ENCODE data around the gene CYBRD1.

Gene CYBRD1

GRCh38 chr2:171553236-171553635 is 31.0 kb downstream of the CYBRD1 start:
- no peak overlapping the region for H3K27ac ChIP-seq (ENCODE audit: low read length)
- no peak overlapping the region for H3K9ac ChIP-seq (ENCODE audit: low read depth, low read length)
- H2AFZ ChIP-seq (ENCODE audit: low read depth, low read length) = no peak overlapping the region
- H3K4me2 ChIP-seq (ENCODE audit: insufficient read depth, low read length) = no peak overlapping the region
- peaks cover 8% of the 10 kb centered on the region for H3K27me3 ChIP-seq (ENCODE audit: insufficient read depth, low read length, poor library complexity)
- H4K20me1 ChIP-seq (ENCODE audit: insufficient read depth, low read length) = no peaks in the 10 kb centered on the region
- H3K9me3 ChIP-seq (ENCODE audit: insufficient read depth, low read length, severe bottlenecking) = no peaks in the 10 kb centered on the region
- H3K36me3 ChIP-seq (ENCODE audit: insufficient read depth, low read length) = no peaks in the 10 kb centered on the region
- H3K4me3 ChIP-seq (ENCODE audit: low read depth in 1 of 2, low read length in 2 of 2) = no peak overlapping the region
- ATAC-seq (ENCODE audit: insufficient read depth, low read depth) (no peak), DNase-seq (no peak)
- no peaks in the 10 kb centered on the region for H3K4me1 ChIP-seq (ENCODE audit: insufficient read depth, low read length)
- no peaks in the 10 kb centered on the region for H3K79me2 ChIP-seq (ENCODE audit: insufficient read depth, low read length)
- TF ChIP-seq CTCF (IDR thresholded peaks at IDR 0.05; ENCODE audit: borderline replicate concordance, extremely low read depth, low read length, poor library complexity, severe bottlenecking) (no peak), EZH2 (IDR thresholded peaks at IDR 0.05; ENCODE audit: borderline replicate concordance, low read depth, low read length, severe bottlenecking) (no peak)

DNA sequence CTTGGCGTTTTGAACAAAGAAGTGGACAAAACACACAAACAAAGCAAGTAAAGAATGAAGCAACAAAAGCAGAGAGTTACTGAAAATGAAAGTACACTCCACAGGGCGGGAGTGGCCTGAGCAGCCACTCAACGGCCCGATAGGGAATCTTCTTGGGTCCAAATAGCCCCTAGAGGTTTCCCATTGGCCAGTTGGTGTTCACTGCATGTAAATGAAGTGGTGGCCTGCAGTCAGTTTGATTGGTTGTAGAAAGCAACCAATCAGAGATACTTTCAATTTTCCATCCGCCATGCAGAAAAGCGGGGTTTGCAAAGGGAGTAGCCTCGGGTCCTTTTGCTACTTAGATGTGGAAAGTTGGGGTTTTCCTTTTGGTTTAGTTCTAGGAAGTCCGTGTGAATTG is 31.6 kb downstream of the CYBRD1 start:
- ATAC-seq (ENCODE audit: insufficient read depth, low read depth) (peak; percentile 27; the same call in 1 of the 3 replicates), DNase-seq (no peak)
- TF ChIP-seq CTCF (IDR thresholded peaks at IDR 0.05; ENCODE audit: borderline replicate concordance, extremely low read depth, low read length, poor library complexity, severe bottlenecking) = no peak
- TF ChIP-seq EZH2 (IDR thresholded peaks at IDR 0.05; ENCODE audit: borderline replicate concordance, low read depth, low read length, severe bottlenecking) = no peak
- Histone ChIP-seq H3K27me3 (ENCODE audit: insufficient read depth, low read length, poor library complexity) (peaks cover 8% of the 10 kb centered on the region), H3K9ac (ENCODE audit: low read depth, low read length) (no peak overlapping the region), H3K79me2 (ENCODE audit: insufficient read depth, low read length) (no peaks in the 10 kb centered on the region), H3K9me3 (ENCODE audit: insufficient read depth, low read length, severe bottlenecking) (no peaks in the 10 kb centered on the region), H2AFZ (ENCODE audit: low read depth, low read length) (no peak overlapping the region; the same call in 1 of the 2 replicates), H3K36me3 (ENCODE audit: insufficient read depth, low read length) (no peaks in the 10 kb centered on the region), H3K27ac (ENCODE audit: low read length) (no peak overlapping the region), H3K4me2 (ENCODE audit: insufficient read depth, low read length) (no peak overlapping the region), H3K4me1 (ENCODE audit: insufficient read depth, low read length) (no peaks in the 10 kb centered on the region), H4K20me1 (ENCODE audit: insufficient read depth, low read length) (no peaks in the 10 kb centered on the region), H3K4me3 (ENCODE audit: low read depth in 1 of 2, low read length in 2 of 2) (no peak overlapping the region)

- peaks cover 8% of the 10 kb centered on the region for H3K27me3 ChIP-seq (ENCODE audit: insufficient read depth, low read length, poor library complexity)
- H3K9ac ChIP-seq (ENCODE audit: low read depth, low read length) = no peak overlapping the region
- DNase-seq (no peak), ATAC-seq (ENCODE audit: insufficient read depth, low read depth) (no peak)
- no peak for TF ChIP-seq EZH2 (IDR thresholded peaks at IDR 0.05; ENCODE audit: borderline replicate concordance, low read depth, low read length, severe bottlenecking)
- no peak for TF ChIP-seq CTCF (IDR thresholded peaks at IDR 0.05; ENCODE audit: borderline replicate concordance, extremely low read depth, low read length, poor library complexity, severe bottlenecking)
- H4K20me1 ChIP-seq (ENCODE audit: insufficient read depth, low read length) = no peaks in the 10 kb centered on the region
- no peaks in the 10 kb centered on the region for H3K36me3 ChIP-seq (ENCODE audit: insufficient read depth, low read length)
- no peaks in the 10 kb centered on the region for H3K4me1 ChIP-seq (ENCODE audit: insufficient read depth, low read length)
- H3K27ac ChIP-seq (ENCODE audit: low read length) = no peak overlapping the region
- no peak overlapping the region for H3K4me2 ChIP-seq (ENCODE audit: insufficient read depth, low read length)
- H3K4me3 ChIP-seq (ENCODE audit: low read depth in 1 of 2, low read length in 2 of 2) = no peak overlapping the region
- H3K9me3 ChIP-seq (ENCODE audit: insufficient read depth, low read length, severe bottlenecking) = no peaks in the 10 kb centered on the region
- no peak overlapping the region for H2AFZ ChIP-seq (ENCODE audit: low read depth, low read length)
- no peaks in the 10 kb centered on the region for H3K79me2 ChIP-seq (ENCODE audit: insufficient read depth, low read length)
These were observed 32.8 kb downstream of the CYBRD1 start for GRCh38 chr2:171554991-171555615.
